ENCODE data around the gene SYTL3. TPM values are rescaled to one million over a fixed set of nuclear protein-coding genes. Genes with fewer than 3 reads are reported as not detected.

SYTL3 gene
- total and polyA plus RNA-seq, 2 of the 8 experiments (the other 6 are each of a cell fraction or from before 2014, with no cell fraction given), result 0.27 to 0.99 TPM

GRCh38 chr6:158807515-158808441, 157.9 kb downstream of the SYTL3 start:
- Histone ChIP-seq H4K8ac (ENCODE audit: extremely low read depth, insufficient read depth, low read length) (no peak overlapping the region), H2AK5ac (ENCODE audit: low read depth, low read length) (no peak overlapping the region), H3K27ac (ENCODE audit: low read depth, low read length) (no peak overlapping the region), H3K4ac (replicated peaks; ENCODE audit: insufficient read length, low read depth, low read length) (no peak overlapping the region), H4K5ac (ENCODE audit: insufficient read length, low read depth, low read length) (no peak overlapping the region), H4K91ac (replicated peaks; ENCODE audit: insufficient read length, low read length) (no peak overlapping the region), H3K27me3 (replicated peaks in 1 of 4; ENCODE audit: control insufficient read depth in 3 of 4, extremely low read depth in 1 of 4, insufficient read depth in 3 of 4, low read length in 3 of 4) (no peaks in the 10 kb centered on the region), H3K36me3 (ENCODE audit: control insufficient read depth in 2 of 4, insufficient read depth in 4 of 4, low read length in 3 of 4) (peaks cover 1 to 57% (median 8%) of the 10 kb centered on the region in 4 experiments), H3K9ac (replicated peaks in 1 of 4; ENCODE audit: extremely low read depth in 1 of 4, low read depth in 3 of 4, low read length in 3 of 4) (no peak overlapping the region), H3K79me1 (ENCODE audit: low read depth, low read length) (peaks cover 2% of the 10 kb centered on the region; the same call in 1 of the 2 replicates), H2BK5ac (ENCODE audit: low read depth, low read length) (no peak overlapping the region; the same call in 1 of the 2 replicates), H3K9me3 (ENCODE audit: insufficient read depth in 2 of 2, low read depth in 1 of 2, low read length in 1 of 2) (no peaks in the 10 kb centered on the region), H3K14ac (ENCODE audit: insufficient read length) (no peak overlapping the region), H2BK15ac (ENCODE audit: low read length) (no peak overlapping the region), H3K56ac (replicated peaks; ENCODE audit: insufficient read length, low read depth, low read length) (no peak overlapping the region), H3K23ac (ENCODE audit: insufficient read length) (no peak overlapping the region), H2BK12ac (ENCODE audit: low read depth, low read length) (no peak overlapping the region), H3K4me3 (ENCODE audit: extremely low read depth in 1 of 4, insufficient read depth in 2 of 4, low read depth in 3 of 4, low read length in 4 of 4) (no peak overlapping the region), H3K23me2 (ENCODE audit: low read depth, low read length) (no peaks in the 10 kb centered on the region), H4K20me1 (replicated peaks in 1 of 2; ENCODE audit: control insufficient read depth in 1 of 2, insufficient read depth in 2 of 2, low read length in 2 of 2) (peaks cover 34 to 42% of the 10 kb centered on the region in 2 experiments), H3K79me2 (ENCODE audit: control insufficient read depth in 1 of 2, insufficient read depth in 2 of 2, low read length in 2 of 2) (peaks cover 67 to 97% of the 10 kb centered on the region in 2 experiments), H2BK20ac (ENCODE audit: low read length) (no peak overlapping the region), H2AFZ (ENCODE audit: low read length) (no peak overlapping the region), H3K18ac (ENCODE audit: extremely low read depth, low read length) (no peak overlapping the region), H2BK120ac (replicated peaks; ENCODE audit: low read depth, low read length) (no peak overlapping the region), H3K4me2 (ENCODE audit: insufficient read depth in 1 of 2, low read depth in 2 of 2, low read length in 2 of 2) (peak overlapping the region in 1 of 2 experiments; percentile 1; a peak in 1 of 4 replicates), H3K4me1 (replicated peaks in 1 of 4; ENCODE audit: control insufficient read depth in 3 of 4, insufficient read depth in 4 of 4, low read length in 3 of 4) (peaks cover 13 to 39% (median 35%) of the 10 kb centered on the region in 4 experiments)
- DNase-seq (ENCODE audit: low read depth in 1 of 2, low spot score in 2 of 2), result no peak
- WGBS, 2 experiments (ENCODE audit: extremely low coverage in 1 of 2, insufficient coverage in 1 of 2, insufficient read length in 1 of 2, insufficient replicate concordance in 2 of 2, low coverage in 1 of 2, low lambda C conversion rate in 2 of 2, missing lambda C conversion rate in 1 of 2), result 68% methylated on average over 8 of the region's 8 CpGs; no CpG with 5 or more reads in 1 of the 2 experiments
- no peak for FAIRE-seq
- ChIA-PET CTCF (ENCODE audit: partially characterized antibody) (interaction anchor here (0.6 to 3.9 kb wide), 11 partner anchors 8 to 165 kb away, joined by 3 to 20 read pairs (median 4); no protein-coding TSS in a partner anchor), POLR2A (ENCODE audit: partially characterized antibody) (interaction anchor here (0.6 to 4.4 kb wide), 16 partner anchors 9 to 237 kb away, joined by 3 to 31 read pairs (median 4); partner anchors contain the start of genes EZR and TAGAP)
- peak; percentile 52 for TF ChIP-seq POLR2AphosphoS5 (IDR thresholded peaks at IDR 0.05; ENCODE audit: low read depth, low read length)
- TF ChIP-seq NRF1 (IDR thresholded peaks at IDR 0.05; ENCODE audit: low read depth, low read length), result 0 out of 2 replicates have a peak, but pooled peaks have one; percentile 9
- no peak for TF ChIP-seq SP4 (IDR thresholded peaks at IDR 0.05; ENCODE audit: low read length)
